Ovary (tissue), 9 donors: ENCODE data around the gene CDH22. TPM values are rescaled to one million over a fixed set of nuclear protein-coding genes. Genes with fewer than 3 reads are reported as not detected.

ENCODE experiments used
- DNase-seq, 5 donors: peaks; one replicate each; pipeline ENCODE4 v3.0.0-alpha.2; 2019 to 2020
- H3K27ac ChIP-seq, 2 donors: fragments of 200-600 bp; one replicate each; pipeline versions ENCODE4 v1.5.1 to v1.8.0; 2019 to 2022
- H3K27me3 ChIP-seq: fragments of 200-600 bp; one replicate; pipeline ENCODE4 v1.8.0; 2022
- H3K36me3 ChIP-seq: fragments of 200-600 bp; sonication (generic); one replicate; pipeline ENCODE4 v1.5.1; 2019
- H3K4me1 ChIP-seq: one replicate; pipeline ENCODE4 v1.8.1; 2013; ENCODE audit warnings: mild to moderate bottlenecking, moderate library complexity; ENCODE audit not compliant: insufficient read depth
- H3K4me3 ChIP-seq: fragments of 200-600 bp; sonication (generic); one replicate; pipeline ENCODE4 v1.5.1; 2017
- H3K9me3 ChIP-seq, 2 donors: fragments of 200-600 bp in 1 of 2; sonication (generic) in 1 of 2; one replicate each; pipeline versions ENCODE4 v1.5.1 to v1.8.1; 2013 to 2019; ENCODE audit warnings: mild to moderate bottlenecking in 1 of 2, moderate library complexity in 1 of 2
- EP300 ChIP-seq: sonication (generic); formaldehyde crosslinking; IDR thresholded peaks from one replicate; pipeline ENCODE4 v1.6.1; 2017; ENCODE audit warnings: antibody characterized with exemption
- POLR2A ChIP-seq: fragments of 450-650 bp; IDR thresholded peaks from one replicate; pipeline ENCODE4 v1.6.1; 2017; ENCODE audit warnings: antibody characterized with exemption, mild to moderate bottlenecking, moderate library complexity
- WGBS, 3 donors: extraction: QIAGEN DNeasy Blood & Tissue Kit in 1 of 3; methylation state at CpG; one replicate each; pipeline versions ENCODE4 v1.1.5 to v1.1.7; 2013 to 2017; 5-methylcytosine and 5-hydroxymethylcytosine counted together
- intact Hi-C, 4 donors: fragments of 100-400 bp; cut with DNase I; formaldehyde crosslinking; loops; one replicate each; pipeline versions ENCODE4 v1.11.0 to v1.15.1; 2022 to 2023
- polyA plus RNA-seq, 2 donors: library from polyadenylated mRNA; stranded (reverse); fragments of 200-250 nt in 1 of 2; fragments of 350-450 nt in 1 of 2; fragmentation: Illumina TruSeq in 1 of 2; extraction: RNeasy Lipid Tissue Mini Kit (QIAGEN cat#74804) in 1 of 2; gene quantifications; one replicate each; pipeline ENCODE4 v1.2.3, GENCODE V29; 2013 to 2014
- total RNA-seq, 7 donors: library from RNA; depleted of rRNA in 2 of 7; stranded (reverse); fragments of >200 nt in 2 of 7; fragmentation: NEBNext Ultra II Directional in 3 of 7; extraction: Animal tissue kit (Norgen Biotek cat#: 25700) in 3 of 7; gene quantifications; one replicate each; pipeline versions ENCODE4 v1.1.0 to v1.2.4, GENCODE V29; 2016 to 2023
- TF ChIP-seq, protein P1 (sequence below), 3 donors: fragments of 450-650 bp in 2 of 3; fragments of 200-600 bp in 1 of 3; IDR thresholded peaks; one replicate each; pipeline versions ENCODE4 v1.5.1 to v1.8.0; 2016 to 2022; ENCODE audit warnings: antibody characterized with exemption in 3 of 3, mild to moderate bottlenecking in 1 of 3
- donor health status: DM: no; HTN: no; CAD: no; lungs with moderate emphysema.
- donor health status: DM: no; HTN: no; CAD: no.
- donor health status: Bipolar disorder and iron deficiency.
- donor health status: DM: yes; HTN: yes; CAD: no.
- donor health status: DM: no; HTN: no; CAD: no.
- donor health status: DM: yes; HTN: yes; CAD: no.

Gene CDH22
- total and polyA plus RNA-seq, 9 donors = 0.10 to 1.5 (median 0.36) TPM

GRCh38 chr20:46268131-46268614 is 40.1 kb downstream of the CDH22 start:
- TF ChIP-seq EP300 = no peak
- no peak for TF ChIP-seq POLR2A
- TF ChIP-seq, protein P1, sequence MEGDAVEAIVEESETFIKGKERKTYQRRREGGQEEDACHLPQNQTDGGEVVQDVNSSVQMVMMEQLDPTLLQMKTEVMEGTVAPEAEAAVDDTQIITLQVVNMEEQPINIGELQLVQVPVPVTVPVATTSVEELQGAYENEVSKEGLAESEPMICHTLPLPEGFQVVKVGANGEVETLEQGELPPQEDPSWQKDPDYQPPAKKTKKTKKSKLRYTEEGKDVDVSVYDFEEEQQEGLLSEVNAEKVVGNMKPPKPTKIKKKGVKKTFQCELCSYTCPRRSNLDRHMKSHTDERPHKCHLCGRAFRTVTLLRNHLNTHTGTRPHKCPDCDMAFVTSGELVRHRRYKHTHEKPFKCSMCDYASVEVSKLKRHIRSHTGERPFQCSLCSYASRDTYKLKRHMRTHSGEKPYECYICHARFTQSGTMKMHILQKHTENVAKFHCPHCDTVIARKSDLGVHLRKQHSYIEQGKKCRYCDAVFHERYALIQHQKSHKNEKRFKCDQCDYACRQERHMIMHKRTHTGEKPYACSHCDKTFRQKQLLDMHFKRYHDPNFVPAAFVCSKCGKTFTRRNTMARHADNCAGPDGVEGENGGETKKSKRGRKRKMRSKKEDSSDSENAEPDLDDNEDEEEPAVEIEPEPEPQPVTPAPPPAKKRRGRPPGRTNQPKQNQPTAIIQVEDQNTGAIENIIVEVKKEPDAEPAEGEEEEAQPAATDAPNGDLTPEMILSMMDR (IDR thresholded peaks at IDR 0.05) = no peak
- no peaks in the 10 kb centered on the region for H3K4me1 ChIP-seq
- 31 to 39% (median 33%) methylated on average over 19 of the region's 19 CpGs for WGBS, 3 donors
- intact Hi-C loops = no loop called here
- no peaks in the 10 kb centered on the region for H3K36me3 ChIP-seq
- no peaks in the 10 kb centered on the region for H3K27me3 ChIP-seq
- H3K9me3 ChIP-seq = no peaks in the 10 kb centered on the region
- H3K27ac ChIP-seq = no peak overlapping the region
- no peak for DNase-seq
- no peak overlapping the region for H3K4me3 ChIP-seq

DNA sequence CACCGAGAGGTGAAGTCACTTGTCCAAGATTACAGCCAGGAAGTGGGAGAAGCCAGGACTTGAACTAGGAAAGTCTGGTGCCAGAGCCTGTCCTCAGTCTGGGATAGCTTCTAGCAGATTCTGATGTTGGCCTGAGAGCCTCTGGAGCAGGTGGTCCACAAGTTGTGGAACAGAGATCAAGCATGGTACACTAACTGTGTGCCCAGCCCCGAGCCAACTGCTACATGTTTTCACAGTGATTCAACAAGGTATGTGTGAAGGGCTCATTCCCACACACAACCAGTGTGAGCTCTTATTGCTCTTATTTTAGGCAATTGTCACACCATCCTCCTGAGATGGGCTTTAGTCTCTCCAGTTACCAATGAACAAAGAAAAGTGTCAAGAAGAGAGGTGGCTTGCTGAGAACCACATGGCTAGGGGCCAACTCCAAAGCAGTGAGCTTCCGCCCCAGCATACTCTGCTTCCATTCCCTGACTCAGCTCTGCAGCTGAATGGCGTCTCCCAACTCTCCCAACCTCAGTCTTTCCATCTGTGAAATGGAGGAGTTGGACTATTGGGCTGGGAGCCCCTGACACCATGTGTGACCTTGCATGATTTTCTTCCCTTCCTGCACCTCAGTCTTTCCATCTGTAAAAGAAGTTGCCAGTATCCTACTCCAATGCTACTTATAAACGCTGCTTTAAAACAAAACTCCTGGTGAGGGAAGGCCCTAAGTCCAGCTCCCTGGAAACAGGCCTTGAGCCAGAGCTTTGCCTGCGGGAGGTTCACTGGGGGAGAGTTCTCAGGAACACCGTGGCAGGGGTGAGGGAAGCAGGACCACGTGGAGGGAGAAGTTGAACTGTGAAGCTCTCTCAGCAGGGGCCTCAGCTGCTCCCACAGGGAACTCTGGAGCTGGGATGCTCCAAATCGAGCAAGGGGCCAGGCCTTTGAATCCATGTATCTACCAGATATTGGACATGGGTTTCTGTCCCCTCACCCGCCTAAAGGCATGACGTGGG is 40.9 kb downstream of the CDH22 start:
- TF ChIP-seq POLR2A (no peak), EP300 (no peak)
- TF ChIP-seq, protein P1 (IDR thresholded peaks at IDR 0.05) = no peak
- intact Hi-C loops = no loop called here
- H3K4me1 ChIP-seq = no peaks in the 10 kb centered on the region
- no peak overlapping the region for H3K27ac ChIP-seq
- no peaks in the 10 kb centered on the region for H3K27me3 ChIP-seq
- H3K4me3 ChIP-seq = no peak overlapping the region
- no peaks in the 10 kb centered on the region for H3K9me3 ChIP-seq
- WGBS, 3 donors = 40 to 43% (median 42%) methylated on average over 11 of the region's 11 CpGs
- no peak for DNase-seq
- H3K36me3 ChIP-seq = no peaks in the 10 kb centered on the region

DNA sequence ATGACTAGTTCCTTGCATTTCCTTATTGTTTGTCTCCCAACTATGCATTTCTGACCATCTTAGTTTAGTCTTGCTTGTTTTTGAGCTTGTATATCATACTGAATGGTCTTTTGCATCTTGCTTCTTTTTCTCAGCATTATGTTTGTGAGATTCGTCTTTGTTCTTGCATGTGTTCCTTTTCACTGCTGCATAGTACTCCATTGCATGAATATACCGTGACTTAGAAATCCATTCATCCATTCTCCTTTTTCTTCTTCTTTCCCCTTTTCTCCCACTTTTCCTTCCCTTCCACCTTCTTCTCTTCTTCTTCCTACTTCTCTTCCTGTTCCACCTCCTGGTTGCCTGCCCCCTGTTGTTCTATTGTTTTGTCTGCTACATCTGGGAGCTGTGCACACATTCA is 42.8 kb downstream of the CDH22 start:
- Histone ChIP-seq H3K27ac (no peak overlapping the region), H3K4me1 (no peaks in the 10 kb centered on the region), H3K36me3 (no peaks in the 10 kb centered on the region), H3K27me3 (no peaks in the 10 kb centered on the region), H3K4me3 (no peak overlapping the region), H3K9me3 (no peaks in the 10 kb centered on the region)
- DNase-seq = no peak
- intact Hi-C loops = no loop called here
- TF ChIP-seq, protein P1 (IDR thresholded peaks at IDR 0.05) = no peak
- no peak for TF ChIP-seq POLR2A
- TF ChIP-seq EP300 = no peak
- 88 to 92% (median 92%) methylated on average over 2 of the region's 2 CpGs for WGBS, 3 donors

GRCh38 chr20:46264391-46265266 is 43.7 kb downstream of the CDH22 start:
- Histone ChIP-seq H3K4me1 (no peaks in the 10 kb centered on the region), H3K9me3 (no peaks in the 10 kb centered on the region), H3K27me3 (no peaks in the 10 kb centered on the region), H3K4me3 (no peak overlapping the region), H3K27ac (no peak overlapping the region), H3K36me3 (no peaks in the 10 kb centered on the region)
- TF ChIP-seq EP300 (no peak), POLR2A (no peak)
- TF ChIP-seq, protein P1 (IDR thresholded peaks at IDR 0.05) = no peak
- intact Hi-C loops = no loop called here
- DNase-seq = no peak
- WGBS, 3 donors = 56 to 69% (median 69%) methylated on average over 26 of the region's 26 CpGs
